Endodermal cell (in vitro differentiated cells): ENCODE data around the gene ZNF701. TPM values are rescaled to one million over a fixed set of nuclear protein-coding genes. Genes with fewer than 3 reads are reported as not detected.

Experiments
- DNase-seq: peaks from one replicate; pipeline ENCODE4 v3.0.0-alpha.2; 2017
- H3K27ac ChIP-seq: 2 replicates; pipeline ENCODE4 v1.5.1; 2013; ENCODE audit warnings: mild to moderate bottlenecking, low read depth, low read length, moderate library complexity
- H3K27me3 ChIP-seq: 2 replicates; pipeline ENCODE4 v1.6.1; 2013; ENCODE audit warnings: mild to moderate bottlenecking, low read length, moderate library complexity; ENCODE audit not compliant: insufficient read depth, control insufficient read depth, poor library complexity, severe bottlenecking
- H3K36me3 ChIP-seq: 2 replicates; pipeline ENCODE4 v1.7.0; 2013; ENCODE audit warnings: mild to moderate bottlenecking, low read length, moderate library complexity; ENCODE audit not compliant: control insufficient read depth, insufficient read depth
- H3K4me1 ChIP-seq: one replicate; pipeline ENCODE4 v1.7.0; 2013; ENCODE audit warnings: low read length; ENCODE audit not compliant: control insufficient read depth, insufficient read depth
- H3K4me3 ChIP-seq: 2 replicates; pipeline ENCODE4 v1.5.1; 2013; ENCODE audit warnings: mild to moderate bottlenecking, low read length, moderate library complexity
- H3K9ac ChIP-seq: 2 replicates; pipeline ENCODE4 v1.6.1; 2013; ENCODE audit warnings: mild to moderate bottlenecking, low read length, moderate library complexity; ENCODE audit not compliant: poor library complexity, severe bottlenecking; ENCODE audit errors: extremely low read depth
- H3K9me3 ChIP-seq: 2 replicates; pipeline ENCODE4 v1.6.1; 2013; ENCODE audit warnings: mild to moderate bottlenecking, low read length, moderate library complexity; ENCODE audit not compliant: control insufficient read depth
- H3K27ac Mint-ChIP-seq: 2 replicates; pipeline ENCODE4 v1.8.0; 2020; ENCODE audit warnings: mixed read lengths
- H3K27me3 Mint-ChIP-seq: 2 replicates; pipeline ENCODE4 v1.8.0; 2021; ENCODE audit warnings: mild to moderate bottlenecking, mixed read lengths; ENCODE audit not compliant: insufficient read depth
- H3K36me3 Mint-ChIP-seq: 2 replicates; pipeline ENCODE4 v1.8.0; 2020; ENCODE audit warnings: low read depth, mixed read lengths
- H3K4me1 Mint-ChIP-seq: 2 replicates; pipeline ENCODE4 v1.8.0; 2020; ENCODE audit warnings: mixed read lengths
- H3K4me3 Mint-ChIP-seq: 2 replicates; pipeline ENCODE4 v1.8.0; 2020; ENCODE audit warnings: mild to moderate bottlenecking, moderate library complexity, mixed read lengths
- H3K9me3 Mint-ChIP-seq: 2 replicates; pipeline ENCODE4 v1.8.0; 2020; ENCODE audit warnings: mild to moderate bottlenecking, mixed read lengths
- CTCF ChIP-seq: fragments of 200-600 bp; sonication (generic); conservative IDR thresholded peaks from 2 replicates; pipeline ENCODE4 v1.5.0; 2021; ENCODE audit warnings: antibody characterized with exemption, mild to moderate bottlenecking
- WGBS, 2 experiments: methylation state at CpG; one replicate each; pipeline versions ENCODE4 v1.1.5 to v1.1.7; 2013; ENCODE audit warnings: missing lambda C conversion rate in 2 of 2, mixed read lengths in 1 of 2; ENCODE audit not compliant: insufficient coverage in 1 of 2, insufficient read length in 1 of 2; 5-methylcytosine and 5-hydroxymethylcytosine counted together
- long read RNA-seq, 4 experiments: library from polyadenylated mRNA in 2 of 4; library from RNA in 1 of 4; library from capped mRNA in 1 of 4; stranded (forward) in 3 of 4; unstranded in 1 of 4; transcript quantifications; one replicate each; pipeline ENCODE4 v2.0.0, GENCODE V29; 2020 to 2021; ENCODE audit warnings: inconsistent platforms in 1 of 4
- polyA plus RNA-seq, 2 experiments: library from polyadenylated mRNA; stranded (reverse); fragments of 50-300 nt; gene quantifications; one replicate each; pipeline ENCODE4 v1.2.3, GENCODE V29; 2013
- total RNA-seq, 2 donors: library from RNA; stranded (reverse); fragmentation: NEBNext Ultra II Directional in 1 of 2; extraction: Animal tissue kit (Norgen Biotek cat#: 25700) in 1 of 2; gene quantifications; 2 replicates in 1 of 2; 3 replicates in 1 of 2; pipeline ENCODE4 v1.2.1, GENCODE V29; 2021

The ZNF701 gene
- 10 to 100 TPM; 42.0 to 45.3 TPM for total RNA-seq
- polyA plus RNA-seq (2013, experiment 1 of 2), result 9.3 TPM
- 10.8 TPM for polyA plus RNA-seq (2013, experiment 2 of 2)
- long read RNA-seq, experiment 1, partial matches to known transcripts, result 0 of 3 reads
- long read RNA-seq, experiment 1, other reads (novel, unspliced or antisense), result 3 of 3 reads
- long read RNA-seq, experiment 2, transcript ZNF701-202 (4 exons, 2,634 nt), result major isoform, 9 of 19 reads
- long read RNA-seq, experiment 2, partial matches to known transcripts, result 0 of 19 reads
- long read RNA-seq, experiment 2, other reads (novel, unspliced or antisense), result 10 of 19 reads
- long read RNA-seq, experiment 3, transcript ZNF701-202 (4 exons, 2,634 nt), result major isoform, 66 of 77 reads
- long read RNA-seq, experiment 3, partial matches to known transcripts, result 2 of 77 reads
- long read RNA-seq, experiment 3, other reads (novel, unspliced or antisense), result 9 of 77 reads
- long read RNA-seq, experiment 4, partial matches to known transcripts, result 0 of 6 reads
- long read RNA-seq, experiment 4, other reads (novel, unspliced or antisense), result 5 of 6 reads

GRCh38 chr19:52570000-52570861 lies at the start of gene ZNF701:
TSS of gene ZNF701 (plus strand) at chr19:52570287. CDS start at chr19:52574148, 3,861 bp downstream.
- Histone ChIP-seq H3K9me3 (no peaks in the 10 kb centered on the region), H3K4me1 (no peaks in the 10 kb centered on the region), H3K36me3 (peaks cover 38% of the 10 kb centered on the region), H3K9ac (peak within 1 kb of the TSS; percentile 95), H3K27ac (peak within 1 kb of the TSS; percentile 71), H3K27me3 (no peaks in the 10 kb centered on the region), H3K4me3 (peak within 1 kb of the TSS; percentile 97)
- peak; percentile 99 for DNase-seq
- Mint-ChIP-seq H3K36me3 (peaks cover 54% of the 10 kb centered on the region), H3K4me3 (peak within 1 kb of the TSS; percentile 96), H3K9me3 (no peaks in the 10 kb centered on the region), H3K27ac (peak within 1 kb of the TSS; percentile 99), H3K4me1 (peaks cover 14% of the 10 kb centered on the region), H3K27me3 (no peaks in the 10 kb centered on the region)
- TF ChIP-seq CTCF, result peak; percentile 64
- WGBS, 2 experiments, result 0 to 1% methylated on average over 25 to 57 of the region's 57 CpGs

DNA sequence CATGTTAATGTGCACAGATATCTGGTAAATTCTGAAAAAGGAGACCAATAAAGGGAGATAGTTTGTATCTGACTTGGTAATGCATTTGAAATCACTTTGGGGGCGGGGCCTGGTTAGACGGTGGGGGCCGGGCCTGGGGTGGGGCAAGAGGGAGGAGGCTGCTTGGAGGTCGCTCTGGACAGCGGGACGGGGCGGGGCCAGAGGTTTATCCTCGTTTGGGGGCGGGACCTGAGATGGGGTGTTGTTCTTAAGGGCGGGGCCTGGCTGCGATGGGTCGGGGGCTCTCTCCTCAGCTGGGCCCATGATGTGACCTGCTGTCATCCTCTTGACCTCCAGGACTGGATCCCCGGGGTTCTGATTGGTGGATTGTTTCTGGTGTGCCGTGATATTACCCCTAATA lies 47.5 kb upstream of the ZNF701 start:
- H3K4me3 ChIP-seq, result no peak overlapping the region
- no peaks in the 10 kb centered on the region for H3K27me3 Mint-ChIP-seq
- H3K36me3 ChIP-seq, result no peaks in the 10 kb centered on the region
- H3K9me3 Mint-ChIP-seq, result no peaks in the 10 kb centered on the region
- no peak overlapping the region for H3K27ac Mint-ChIP-seq
- peaks cover 39% of the 10 kb centered on the region for H3K4me1 Mint-ChIP-seq
- no peak for TF ChIP-seq CTCF
- H3K4me1 ChIP-seq, result no peaks in the 10 kb centered on the region
- 90 to 92% methylated on average over 6 to 13 of the region's 14 CpGs for WGBS, 2 experiments
- H3K27ac ChIP-seq, result no peak overlapping the region
- H3K9ac ChIP-seq, result no peak overlapping the region
- H3K36me3 Mint-ChIP-seq, result no peaks in the 10 kb centered on the region
- no peak overlapping the region for H3K4me3 Mint-ChIP-seq
- peak; percentile 58 for DNase-seq
- no peaks in the 10 kb centered on the region for H3K27me3 ChIP-seq
- no peaks in the 10 kb centered on the region for H3K9me3 ChIP-seq

DNA sequence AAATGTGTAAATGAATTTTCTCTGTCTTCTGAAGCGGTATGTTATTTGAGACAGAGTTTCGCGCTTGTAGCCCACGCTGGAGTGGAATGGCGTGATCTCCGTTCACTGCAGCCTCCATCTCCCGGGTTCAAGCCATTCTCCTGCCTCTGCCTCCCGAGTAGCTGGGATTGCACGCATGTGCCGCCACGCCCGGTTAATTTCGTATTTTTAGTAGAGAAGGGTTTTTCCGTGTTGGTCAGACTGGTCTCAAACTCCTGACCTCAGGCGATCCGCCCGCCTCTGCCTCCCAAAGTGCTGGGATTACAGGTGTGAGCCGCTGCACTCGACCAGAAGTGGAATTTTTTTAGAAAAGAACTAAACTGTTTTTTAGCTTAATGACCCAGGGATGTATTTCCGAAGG lies 46.0 kb upstream of the ZNF701 start:
- TF ChIP-seq CTCF, result no peak
- H3K4me3 Mint-ChIP-seq, result no peak overlapping the region
- peaks cover 1% of the 10 kb centered on the region for H3K36me3 Mint-ChIP-seq
- H3K27ac Mint-ChIP-seq, result no peak overlapping the region
- H3K27me3 ChIP-seq, result no peaks in the 10 kb centered on the region
- no peak overlapping the region for H3K4me3 ChIP-seq
- H3K27ac ChIP-seq, result no peak overlapping the region
- peaks cover 34% of the 10 kb centered on the region for H3K4me1 Mint-ChIP-seq
- WGBS, 2 experiments, result 87 to 90% methylated on average over 19 to 20 of the region's 20 CpGs
- H3K9me3 Mint-ChIP-seq, result no peaks in the 10 kb centered on the region
- no peak overlapping the region for H3K9ac ChIP-seq
- H3K4me1 ChIP-seq, result no peaks in the 10 kb centered on the region
- H3K9me3 ChIP-seq, result no peaks in the 10 kb centered on the region
- no peaks in the 10 kb centered on the region for H3K36me3 ChIP-seq
- no peak for DNase-seq
- H3K27me3 Mint-ChIP-seq, result no peaks in the 10 kb centered on the region
